Stimulated activated CD8-positive, alpha-beta memory T cell treated with anti-CD3 and anti-CD28 coated beads, Interleukin-2, amount 100 ng/mL, for 1 hour (primary cell): ENCODE results near the gene TTC9.

Experiments
- DNase-seq, 2 donors: peaks; one replicate each; pipeline ENCODE4 v3.0.0-alpha.2; 2020; ENCODE audit warnings: low read depth in 2 of 2

TTC9 gene

DNA sequence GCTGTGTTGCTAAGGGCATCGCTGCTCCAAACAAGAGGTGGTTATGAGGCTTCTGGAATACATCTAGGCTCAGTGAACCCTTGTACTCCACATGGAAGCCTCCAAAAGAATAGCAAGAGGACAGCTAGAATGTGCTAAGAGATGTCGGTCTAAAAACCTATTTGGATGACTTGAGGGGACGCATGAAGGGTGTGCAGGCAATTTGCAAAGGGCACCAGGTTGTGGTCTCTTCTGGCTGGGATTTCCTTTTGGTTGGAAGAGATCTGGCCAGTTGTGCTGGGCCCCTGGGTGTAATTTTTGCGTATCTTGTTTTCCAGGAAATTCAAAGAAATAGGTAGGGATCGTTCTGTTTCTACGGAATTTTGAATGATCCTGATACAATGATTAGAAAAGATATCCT is 4.2 kb downstream of the TTC9 start:
- DNase-seq, result no peak

DNA sequence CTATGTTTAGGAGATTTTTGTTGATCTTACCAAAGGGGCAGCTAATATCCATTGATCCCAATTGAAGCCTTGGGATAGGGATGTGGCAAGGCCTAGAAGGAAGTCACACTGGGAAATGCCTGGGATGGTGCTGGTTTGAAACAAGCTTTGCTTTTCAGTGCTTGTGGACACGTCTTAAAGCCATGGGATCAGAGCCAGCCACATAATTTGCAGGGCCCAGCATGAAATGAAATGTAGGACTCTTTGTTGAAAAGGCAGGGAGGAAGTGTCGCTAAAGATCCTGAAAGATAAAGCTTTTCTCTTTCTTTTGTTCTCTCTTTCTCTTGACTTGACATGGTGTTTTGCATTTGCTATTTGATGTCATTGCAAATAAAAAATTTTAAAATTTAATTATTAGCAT is 5.0 kb downstream of the TTC9 start:
- DNase-seq, result no peak

DNA sequence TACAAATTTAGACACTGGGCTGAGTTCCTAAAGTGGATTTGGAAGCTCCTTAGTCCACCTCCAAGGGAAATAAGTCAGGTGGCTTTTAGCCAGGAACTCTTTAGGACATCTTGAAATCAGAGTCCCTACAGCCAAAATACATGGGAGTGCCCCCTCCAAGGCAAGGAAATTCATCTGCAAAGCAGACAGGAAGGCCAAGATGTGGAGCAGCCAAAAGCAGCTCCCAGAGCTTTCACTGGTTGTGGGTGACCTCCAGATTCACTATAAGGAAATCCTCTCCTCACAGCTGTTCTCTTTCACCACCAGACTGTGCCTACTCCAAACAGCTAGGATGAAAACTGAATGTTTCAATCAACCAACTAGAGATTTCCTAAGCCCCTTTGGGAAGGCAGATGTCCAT is 6.6 kb downstream of the TTC9 start:
- no peak for DNase-seq

DNA sequence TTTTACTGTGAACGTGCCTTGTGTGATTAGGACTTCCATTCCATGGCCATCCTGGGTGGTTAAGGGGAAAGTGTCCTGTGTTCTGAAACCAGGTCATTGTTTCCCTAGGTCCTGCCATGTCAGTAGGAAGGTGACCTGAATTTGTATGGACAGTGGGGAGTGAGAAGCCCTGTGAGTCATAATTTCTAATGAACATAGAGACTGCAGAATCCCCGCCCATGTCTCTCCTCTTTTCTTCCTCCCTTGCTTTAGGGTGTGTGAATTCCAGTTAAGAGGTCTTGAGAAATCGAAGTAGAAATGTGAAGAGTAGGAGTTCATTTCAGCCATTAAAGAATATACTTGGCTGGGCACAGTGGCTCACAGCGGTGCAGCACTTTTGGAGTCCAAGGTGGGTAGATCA is 8.1 kb downstream of the TTC9 start:
- no peak for DNase-seq

DNA sequence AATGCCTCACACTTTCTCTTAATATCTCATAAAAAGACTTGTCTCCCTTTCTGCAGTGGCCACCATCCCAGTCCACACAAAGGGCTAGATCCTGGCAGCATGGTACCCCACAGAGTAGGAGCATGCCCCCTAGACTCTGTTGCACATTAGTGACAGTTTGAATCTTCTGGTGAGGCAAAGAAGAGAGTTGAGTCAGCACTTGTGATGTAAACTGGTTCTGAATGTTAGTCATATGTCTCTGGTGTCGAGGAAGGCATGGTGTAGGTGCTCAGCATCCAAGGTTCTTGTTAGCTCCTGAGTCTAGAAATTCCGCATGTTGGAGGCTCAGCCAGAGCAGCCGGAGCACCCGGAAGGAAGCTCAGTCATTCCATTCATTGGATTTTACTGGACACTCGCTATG is 9.8 kb downstream of the TTC9 start:
- DNase-seq, result no peak

DNA sequence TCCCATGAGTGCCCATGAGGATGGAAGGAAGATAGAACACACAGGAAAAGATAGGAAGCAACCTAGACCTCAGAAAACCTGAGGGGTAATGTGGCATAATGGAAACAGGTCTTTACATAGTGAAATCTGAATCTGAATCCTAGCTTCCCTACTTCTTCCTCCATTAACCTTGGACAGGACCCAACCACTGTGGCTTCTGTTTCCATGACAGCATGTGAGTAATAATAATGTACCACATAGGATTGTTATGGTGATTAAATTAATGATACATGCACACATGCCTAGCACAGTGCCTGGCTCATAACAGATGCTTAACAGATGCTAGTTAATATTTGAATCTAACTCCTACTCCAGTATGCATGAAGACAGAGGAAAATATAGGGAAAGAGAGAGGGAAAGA is 11.2 kb downstream of the TTC9 start:
- no peak for DNase-seq

DNA sequence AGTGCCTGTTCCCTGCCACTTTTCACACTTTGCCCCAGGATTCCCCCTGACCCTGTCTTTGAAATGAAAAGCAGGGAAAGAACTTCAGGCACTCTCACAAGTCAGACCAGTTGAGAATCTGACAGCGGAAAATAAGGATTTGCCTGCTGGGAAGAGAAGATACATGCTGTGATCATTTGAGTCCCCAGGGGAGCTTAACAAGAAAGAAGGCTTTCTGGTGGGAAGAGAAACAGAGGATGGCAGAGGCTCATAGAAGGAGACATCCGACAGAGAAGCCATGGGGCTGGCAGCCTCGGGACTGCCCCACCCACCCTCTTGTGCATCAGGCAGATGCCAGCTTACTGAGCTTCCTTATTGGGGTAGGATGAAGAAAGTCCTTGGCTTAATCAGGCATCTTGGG is 11.9 kb downstream of the TTC9 start:
- DNase-seq, result no peak

DNA sequence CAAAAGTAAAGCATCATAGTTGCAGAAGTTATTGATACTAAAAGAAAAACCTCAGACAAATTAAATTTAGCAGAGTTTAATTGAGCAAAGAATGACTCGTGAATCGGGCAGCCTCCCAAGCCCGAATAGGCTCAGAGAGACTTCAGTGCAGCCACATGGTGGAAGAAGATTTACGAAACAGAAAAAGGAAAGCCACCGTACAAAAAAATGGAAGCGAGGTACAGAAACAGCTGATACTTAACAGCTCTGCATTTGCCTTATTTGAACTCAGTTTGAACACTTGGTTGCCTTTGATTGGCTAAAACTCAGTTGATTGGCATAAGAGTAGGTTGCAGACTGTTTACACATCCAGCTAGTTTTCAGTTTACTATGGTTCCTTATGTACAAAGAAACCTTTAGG is 12.9 kb downstream of the TTC9 start:
- DNase-seq, result no peak

DNA sequence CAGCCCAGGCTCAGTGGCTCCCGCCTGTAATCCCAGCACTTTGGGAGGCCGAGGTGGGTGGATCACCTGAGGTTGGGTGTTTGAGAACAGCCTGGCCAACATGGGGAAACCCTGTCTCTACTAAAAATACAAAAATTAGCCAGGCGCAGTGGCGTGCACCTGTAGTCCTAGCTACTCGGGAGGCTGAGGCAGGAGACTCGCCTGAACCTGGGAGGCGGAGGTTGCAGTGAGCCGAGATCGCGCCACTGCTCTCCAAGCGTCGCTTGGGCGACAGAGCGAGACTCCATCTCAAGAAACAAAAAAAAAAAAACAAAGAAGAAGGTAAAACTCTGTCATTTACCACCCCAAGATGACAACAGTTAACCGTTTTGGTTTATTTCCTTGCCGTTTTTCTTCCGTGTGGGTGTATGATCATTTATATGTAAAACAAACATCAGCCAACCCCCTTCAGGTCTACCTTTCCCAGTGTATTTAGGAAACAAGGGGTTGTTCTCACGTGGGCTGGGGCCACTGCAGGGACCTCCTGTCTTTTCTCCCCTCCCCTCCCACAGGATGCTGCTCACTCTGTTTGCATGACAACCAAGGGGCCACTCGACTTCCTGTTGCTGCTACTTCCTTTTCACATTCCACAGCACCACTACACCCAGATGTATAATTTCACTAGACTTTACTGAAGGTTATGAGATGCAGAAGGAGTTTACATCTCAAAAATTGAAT is 13.6 kb downstream of the TTC9 start:
- DNase-seq, result peak; percentile 34 to 55

DNA sequence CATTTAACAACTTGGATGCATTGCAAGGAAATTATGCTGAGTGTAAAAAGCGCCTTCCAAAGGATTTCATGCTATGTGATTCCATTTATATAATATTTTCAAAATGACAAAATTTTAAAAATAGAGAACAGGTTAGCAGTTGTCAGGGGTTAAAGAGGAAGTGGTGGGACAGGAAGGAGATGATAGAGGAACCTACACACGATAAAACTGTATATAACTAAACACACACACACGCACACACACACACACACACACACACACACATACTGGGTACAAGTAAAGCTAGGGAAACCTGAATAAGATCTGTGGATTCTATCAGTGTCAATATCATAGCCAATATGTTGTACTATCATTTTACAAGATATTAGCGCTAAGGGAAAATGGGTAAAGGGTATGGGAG is 17.2 kb downstream of the TTC9 start:
- DNase-seq, result no peak

DNA sequence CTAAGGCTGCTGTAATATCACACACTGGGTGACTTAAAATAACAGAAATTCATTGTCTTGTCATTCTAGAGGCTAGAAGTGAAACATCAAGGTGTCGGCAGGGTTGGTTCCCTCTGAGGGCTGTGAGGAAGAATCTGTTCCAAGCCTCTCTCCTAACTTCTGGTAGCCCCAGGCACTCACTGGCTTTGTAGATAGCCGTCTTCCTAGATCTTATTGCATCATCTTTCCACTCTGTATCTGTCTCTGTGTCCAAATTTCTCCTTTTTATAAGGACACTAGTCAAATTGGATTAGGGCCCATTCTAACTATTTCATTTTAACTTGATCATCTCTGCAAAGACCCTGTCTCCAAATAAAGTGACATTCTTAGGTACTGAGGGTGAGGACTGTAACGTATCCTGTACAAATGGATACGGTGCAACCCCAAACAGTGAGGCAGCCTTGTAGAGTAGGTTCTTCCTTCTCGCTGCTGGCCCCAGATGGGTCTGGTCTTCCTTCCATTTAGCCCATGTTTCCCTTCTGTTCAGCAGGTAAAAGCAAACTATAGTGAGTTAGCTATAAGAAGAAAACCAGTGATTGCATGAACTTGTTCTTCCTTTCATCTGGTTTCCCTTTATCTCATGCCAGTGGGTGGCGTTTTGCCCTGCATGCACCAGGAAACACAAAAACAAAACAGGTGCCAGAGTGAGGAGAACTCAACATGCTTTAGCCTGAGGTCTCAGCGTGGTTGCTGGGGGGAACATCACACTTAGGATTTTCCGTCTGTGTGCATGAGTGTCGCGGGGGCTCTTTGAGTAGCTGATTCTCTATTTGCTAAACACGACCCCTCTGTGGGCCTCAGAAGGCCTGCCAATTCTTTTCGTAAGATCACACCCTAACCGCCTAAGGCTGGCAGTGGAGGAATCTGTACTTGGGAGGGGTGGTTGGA is 19.5 kb downstream of the TTC9 start:
- no peak for DNase-seq

DNA sequence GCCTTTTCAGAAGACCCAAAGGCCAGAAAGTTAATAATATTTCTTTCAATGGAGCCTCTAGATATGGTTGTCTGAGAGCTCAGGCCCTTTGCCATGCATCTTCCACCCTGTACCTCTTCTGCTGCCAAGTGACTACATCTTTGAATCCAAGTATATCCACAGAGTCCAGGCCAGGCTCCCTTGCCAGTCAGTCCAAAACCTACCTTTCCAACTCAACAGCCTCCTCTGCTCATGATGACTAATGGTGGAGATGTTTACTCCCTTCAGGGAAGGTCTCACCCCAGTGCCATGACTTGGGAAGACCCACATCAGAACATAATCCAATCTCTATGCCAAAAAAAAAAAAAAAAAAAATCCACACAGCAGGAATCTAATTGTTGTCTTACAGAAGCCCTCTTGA is 20.4 kb downstream of the TTC9 start:
- DNase-seq, result no peak

DNA sequence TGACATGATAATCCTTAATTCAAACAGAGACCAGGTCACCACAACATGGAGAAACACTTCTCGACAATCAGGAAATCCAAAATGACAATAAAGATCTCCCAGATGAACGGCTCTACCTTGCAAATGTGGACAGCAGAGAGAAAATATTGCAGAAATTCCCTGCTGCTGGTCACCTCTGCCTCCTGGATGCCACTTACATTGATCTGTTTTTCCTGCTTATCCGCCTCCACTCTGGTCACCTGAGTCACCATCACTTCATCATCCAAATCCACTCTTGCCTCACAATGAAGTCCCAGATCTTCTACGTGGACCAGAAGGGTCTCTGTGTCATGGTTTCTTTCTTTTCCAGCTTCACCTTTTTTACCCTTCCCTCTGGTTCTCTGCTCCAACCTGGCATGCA is 21.1 kb downstream of the TTC9 start:
- no peak for DNase-seq

DNA sequence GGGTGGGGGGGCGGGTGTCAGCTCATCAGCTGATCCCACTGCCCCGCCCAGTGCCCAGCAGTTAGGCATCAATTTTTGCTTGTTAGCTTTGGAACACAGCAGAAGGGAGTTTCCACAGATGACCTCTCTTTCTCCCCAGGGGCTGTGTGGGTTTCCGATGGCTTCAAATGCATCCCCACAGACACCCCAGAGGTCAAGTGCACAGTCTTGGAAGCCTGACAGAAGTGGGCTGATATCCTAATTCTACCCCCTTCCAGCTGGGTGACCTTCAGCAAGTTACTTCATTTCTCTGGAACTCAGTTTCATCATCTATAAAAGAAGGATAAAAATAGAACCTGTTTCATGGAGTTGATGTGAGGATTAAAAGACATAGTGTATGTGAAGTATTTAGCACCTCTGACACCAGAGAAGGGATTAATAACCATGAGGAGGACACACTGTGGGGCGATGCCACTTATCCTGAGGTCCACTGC is 22.0 kb downstream of the TTC9 start:
- no peak for DNase-seq

DNA sequence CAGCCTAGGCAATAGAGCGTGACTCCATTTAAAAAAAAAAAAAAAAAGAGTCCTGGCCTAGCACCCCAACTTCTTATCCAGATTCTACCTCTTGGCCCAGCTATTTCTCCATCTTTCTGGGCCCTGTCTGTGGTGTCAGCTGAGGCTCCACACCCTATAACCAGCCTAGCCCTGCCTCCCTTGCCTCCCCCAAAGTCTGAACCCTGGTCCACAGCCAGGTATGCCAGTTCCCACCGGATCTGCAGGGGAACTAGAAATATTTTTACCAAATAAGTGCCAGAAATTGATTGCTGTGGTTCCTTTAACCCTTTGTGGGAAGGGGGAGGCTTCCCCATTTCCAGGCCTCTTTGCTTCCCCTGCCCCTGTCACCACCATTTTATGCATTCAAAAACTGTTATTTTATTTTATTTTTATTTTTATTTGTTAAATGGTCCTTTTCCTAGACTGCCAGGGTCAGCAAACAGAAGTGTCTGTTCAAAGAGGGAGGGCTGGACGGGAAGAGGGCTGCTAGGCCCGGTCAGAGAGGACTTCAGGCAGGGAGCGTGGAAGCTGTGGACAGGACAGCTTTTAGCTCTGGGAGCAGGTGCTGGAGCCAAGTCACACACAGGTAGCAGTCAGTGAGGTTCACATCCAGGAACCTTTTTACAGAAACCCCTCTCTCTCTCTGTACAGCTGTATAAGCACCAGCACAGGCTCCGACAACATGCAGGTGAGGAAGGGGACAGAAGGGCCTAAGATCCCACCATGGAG is 23.2 kb downstream of the TTC9 start:
- no peak for DNase-seq

DNA sequence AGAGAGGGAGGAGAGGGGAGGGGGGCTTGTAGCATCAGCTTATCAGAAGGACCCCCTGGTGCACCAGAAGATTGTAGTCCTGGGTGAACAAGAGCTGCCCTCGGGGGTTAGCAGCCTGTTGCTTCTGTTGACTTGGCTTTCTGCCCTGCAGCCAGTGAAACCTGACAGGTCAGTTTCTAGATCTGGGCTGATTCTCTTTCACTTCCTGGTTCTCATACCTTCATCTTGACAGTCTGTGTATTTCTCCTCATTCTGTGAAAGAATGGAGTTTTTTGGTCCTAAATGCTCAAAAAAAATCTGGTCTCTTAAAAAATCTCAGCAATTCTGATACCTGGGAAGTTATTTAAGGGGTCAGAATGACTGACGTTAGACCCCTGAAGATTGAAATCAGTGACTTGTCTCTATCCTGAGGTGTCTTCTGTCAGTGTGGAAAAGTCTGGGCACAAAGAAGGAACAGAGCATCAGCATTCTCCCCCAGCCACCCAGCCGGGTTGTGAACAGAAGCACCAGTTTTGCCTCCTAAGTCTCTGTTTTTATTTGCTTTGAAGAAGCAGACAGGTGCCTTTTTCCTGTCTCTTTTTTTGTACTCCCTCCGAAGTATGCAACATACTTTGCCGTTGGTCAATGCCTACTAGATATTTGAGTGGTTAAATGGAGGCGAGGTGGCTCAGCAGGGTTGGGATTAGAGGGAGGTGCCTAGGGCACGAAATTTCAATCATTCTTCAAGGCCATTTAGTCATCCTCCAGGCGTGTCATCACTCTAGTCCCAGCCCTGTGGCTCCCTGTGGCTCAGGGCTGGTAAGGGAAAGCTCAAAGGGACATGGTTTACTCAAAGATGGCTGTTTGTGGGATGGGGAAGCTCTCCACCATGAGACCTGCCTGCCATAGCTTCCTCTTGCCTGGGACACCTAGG is 24.0 kb downstream of the TTC9 start:
- no peak for DNase-seq

DNA sequence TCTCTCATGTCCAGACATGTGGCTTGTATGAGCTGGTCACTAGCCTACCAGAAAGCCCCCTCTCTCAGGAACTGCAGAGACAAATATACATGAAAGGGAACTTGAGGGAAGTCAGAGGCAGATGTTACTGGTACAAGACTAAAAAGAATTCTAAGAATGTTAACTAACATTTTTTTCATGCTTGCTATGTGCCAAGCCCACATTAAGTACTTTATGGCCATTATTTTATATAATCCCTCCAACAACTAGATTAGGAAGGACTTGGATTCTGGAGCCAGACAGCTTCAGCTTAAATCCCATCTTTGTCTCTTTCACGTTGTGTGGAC is 24.6 kb downstream of the TTC9 start:
- no peak for DNase-seq

DNA sequence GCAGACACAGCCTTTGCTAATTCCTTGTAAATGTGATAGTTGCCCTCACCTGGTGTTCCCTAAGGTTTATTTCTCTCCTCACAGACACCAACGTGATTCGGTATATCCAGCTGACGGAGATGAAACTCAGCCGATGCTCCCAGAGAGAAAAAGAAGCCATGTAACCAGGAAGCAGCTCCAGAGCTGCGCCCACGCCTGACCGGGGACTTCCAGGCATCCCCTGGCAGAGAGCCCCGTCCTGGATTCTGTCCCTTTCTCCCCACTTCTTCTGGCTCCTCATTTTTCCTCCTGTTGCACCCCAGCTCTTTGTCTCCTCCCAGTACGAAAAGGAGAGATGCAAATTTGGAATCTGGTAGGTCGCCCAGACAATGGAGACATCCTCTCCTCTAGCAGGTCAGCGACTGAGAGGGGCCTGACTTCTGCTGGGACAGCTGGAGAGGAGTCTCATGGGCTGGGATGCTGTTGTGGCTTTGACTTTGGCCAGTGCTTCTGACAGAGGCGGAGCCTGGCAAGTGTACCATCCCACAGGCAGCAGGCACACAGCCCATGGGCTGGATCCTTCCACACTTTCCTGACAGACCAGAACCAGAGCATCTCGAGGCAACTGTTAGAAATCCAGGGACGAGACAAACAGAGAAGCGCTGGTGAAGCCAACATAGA is 29.4 kb downstream of the TTC9 start:
- no peak for DNase-seq

DNA sequence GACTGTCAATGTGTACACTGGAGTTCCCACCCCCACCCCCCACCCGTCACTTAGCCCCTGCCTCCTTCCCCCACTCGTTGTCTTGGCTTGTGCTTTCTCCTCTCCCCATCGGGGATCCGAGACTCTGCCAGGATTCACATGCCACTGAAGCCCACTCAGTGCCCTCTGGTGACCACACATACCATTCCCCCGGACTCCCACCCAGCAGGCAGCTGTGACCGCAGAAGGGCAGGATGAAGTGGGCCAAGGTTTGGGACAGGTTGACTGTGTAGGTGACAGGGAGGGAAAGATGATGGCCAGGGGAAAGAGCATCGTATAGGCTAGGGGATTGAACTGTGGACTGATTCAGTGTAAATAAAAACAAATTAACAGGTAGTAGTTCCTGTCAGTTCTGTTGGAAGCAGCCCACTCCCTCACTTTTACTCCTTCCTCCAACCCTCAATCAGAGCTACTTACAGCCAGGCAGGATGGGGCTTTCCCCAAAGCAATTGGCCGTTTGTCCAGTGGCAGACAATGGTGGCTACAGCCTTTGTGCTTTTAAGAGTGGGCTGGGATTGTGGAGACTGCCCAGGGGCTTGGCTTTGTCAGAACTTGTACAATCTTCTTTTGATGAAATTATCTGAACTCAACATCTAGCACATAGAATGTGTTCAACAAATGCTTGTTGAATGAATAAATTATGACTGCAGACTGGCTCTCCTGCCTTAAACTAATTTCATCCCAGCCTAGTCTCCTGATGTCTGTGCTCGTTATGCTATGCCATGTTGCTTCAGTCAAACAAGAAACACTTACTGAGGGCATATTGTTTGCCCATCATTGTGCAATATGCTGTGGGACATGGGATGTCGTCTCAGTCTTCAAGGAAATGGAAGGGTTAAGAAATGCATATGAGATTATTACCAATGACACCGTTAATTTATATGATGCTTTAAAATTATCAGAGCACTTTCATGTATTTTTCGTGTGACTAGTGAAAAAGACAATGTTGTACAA is 30.2 kb downstream of the TTC9 start:
- DNase-seq, result no peak

DNA sequence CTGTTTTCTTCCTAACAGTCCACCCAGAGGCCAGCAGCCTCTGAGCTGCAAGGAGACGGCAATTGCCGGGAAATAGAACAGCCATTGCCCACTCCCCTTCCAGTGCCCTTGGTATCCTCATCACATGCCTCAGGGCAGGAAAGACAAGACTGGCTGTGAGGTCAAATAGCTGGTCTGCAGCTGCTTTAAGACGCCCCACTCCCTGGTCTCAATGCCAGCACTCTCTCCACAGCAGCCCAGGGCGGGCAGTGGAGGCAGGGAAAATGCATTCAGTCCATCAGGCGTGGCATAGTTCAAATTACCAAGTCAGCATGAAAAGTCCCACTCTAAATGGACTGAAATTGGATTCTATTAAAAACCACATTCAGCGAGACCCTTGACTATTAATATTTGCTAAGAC is 35.6 kb downstream of the TTC9 start:
- no peak for DNase-seq
